A172 (cell line): ENCODE results near the gene LRGUK. TPM values are rescaled to one million over a fixed set of nuclear protein-coding genes. Genes with fewer than 3 reads are reported as not detected.

Experiments used
- DNase-seq: peaks from one replicate; pipeline ENCODE4 v3.0.0-alpha.2; 2015; ENCODE audit warnings: low spot score
- total RNA-seq: library from RNA; depleted of rRNA; stranded (reverse); fragments of >200 nt; shearing (Covaris generic); gene quantifications from 2 replicates; pipeline ENCODE4 v1.2.3, GENCODE V29; 2014; rRNA removed

LRGUK gene
- total RNA-seq, 1 experiment from 2014 or later, result 0.10 TPM

GRCh38 chr7:134301592-134301991, 174.5 kb downstream of the LRGUK start:
- no peak for DNase-seq

- DNase-seq, result no peak
These were observed 175.0 kb downstream of the LRGUK start for GRCh38 chr7:134302120-134302519.

- DNase-seq, result no peak
These were observed 180.2 kb downstream of the LRGUK start for GRCh38 chr7:134307320-134307719.

GRCh38 chr7:134308548-134308947, 181.4 kb downstream of the LRGUK start:
- DNase-seq, result no peak

GRCh38 chr7:134311807-134312206, 184.7 kb downstream of the LRGUK start:
- no peak for DNase-seq

- no peak for DNase-seq
These were observed 185.6 kb downstream of the LRGUK start for GRCh38 chr7:134312717-134313116.

- DNase-seq, result no peak
These were observed 186.4 kb downstream of the LRGUK start for GRCh38 chr7:134313543-134313942.

Other genes with a start within 250 kb of the LRGUK start
- 19.4 and 20.7 TPM in 2 replicates for gene SLC35B4, start 189.6 kb downstream of the LRGUK start, total RNA-seq